ENCODE measurements around the gene ABCA12.

ABCA12 gene

DNA sequence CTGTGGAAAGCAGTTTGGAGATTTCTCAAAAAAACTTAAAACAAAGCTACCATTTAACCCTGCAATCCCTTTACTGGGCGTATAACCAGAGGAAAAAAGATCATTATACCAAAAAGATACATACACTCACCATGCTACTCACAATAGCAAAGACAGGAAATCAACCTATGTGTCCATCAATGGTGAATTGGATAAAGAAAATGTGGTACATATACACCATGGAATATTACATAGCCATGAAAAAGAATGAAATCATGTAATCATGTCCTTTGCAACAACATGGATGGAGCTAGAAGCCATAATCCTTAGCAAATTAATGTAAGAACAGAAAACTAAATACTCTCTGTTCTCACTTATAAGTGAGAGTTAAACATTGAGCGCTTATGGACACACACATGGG lies 18.6 kb downstream of the ABCA12 start:
- no peak for DNase-seq (ENCODE audit: low spot score)

DNA sequence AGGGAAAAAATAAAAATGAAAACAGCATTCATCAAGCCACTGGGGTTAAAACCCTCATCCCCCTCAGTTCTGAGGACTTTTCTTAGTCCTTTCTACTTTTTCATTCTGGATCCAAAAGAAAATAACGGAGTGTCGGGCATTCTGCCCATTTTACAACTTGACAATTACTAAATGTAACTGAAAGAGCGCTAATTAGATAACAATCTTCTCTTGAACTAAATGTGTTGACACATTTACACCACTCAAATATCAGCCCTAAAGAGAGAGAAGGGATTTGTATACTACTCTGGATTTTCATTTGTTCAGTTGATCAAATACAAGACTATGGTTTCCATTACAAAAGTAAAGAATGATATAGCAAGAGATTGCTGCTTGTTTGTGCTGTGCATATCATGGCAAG lies 27.5 kb downstream of the ABCA12 start:
- DNase-seq (ENCODE audit: low spot score) = no peak

DNA sequence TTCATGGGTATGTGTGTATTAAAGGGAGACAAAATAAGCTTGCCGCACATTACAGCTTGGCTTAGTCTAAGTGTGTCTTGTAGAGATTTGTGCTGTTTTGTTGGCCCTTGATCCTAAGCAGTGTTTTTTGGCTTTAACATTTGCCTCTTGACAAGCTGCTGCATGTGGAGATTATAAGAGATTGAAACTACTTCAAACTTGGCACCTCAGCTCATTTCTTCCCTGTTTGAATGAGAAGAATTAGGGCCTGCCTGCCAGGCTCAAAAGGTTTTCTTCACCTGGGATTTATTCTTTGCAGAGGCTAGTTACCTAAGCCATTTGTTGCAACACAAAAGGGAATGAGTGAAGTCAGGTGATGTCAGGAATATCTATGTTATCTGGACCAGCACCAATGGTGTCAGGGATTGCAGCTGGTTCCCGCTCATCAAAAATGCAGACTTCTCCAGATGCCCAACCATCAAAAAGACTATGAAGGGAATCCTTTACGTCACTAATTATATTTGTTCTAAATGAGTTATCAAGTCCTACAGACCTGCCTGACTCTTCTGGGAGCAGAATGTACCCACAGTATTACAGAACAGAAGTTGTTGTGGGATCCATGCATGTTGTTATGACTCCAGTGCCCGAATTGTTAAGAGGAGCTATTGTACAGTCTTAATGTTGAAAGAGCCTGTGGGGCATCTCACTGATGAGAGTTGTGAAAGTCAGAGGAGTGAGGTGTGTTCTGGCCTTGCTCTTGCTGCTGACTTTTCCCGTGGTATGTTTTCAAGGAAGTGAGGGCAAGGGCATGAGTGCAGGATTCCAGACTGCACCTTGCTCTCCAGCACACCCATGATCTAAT lies 31.0 kb downstream of the ABCA12 start:
- DNase-seq (ENCODE audit: low spot score) = no peak

DNA sequence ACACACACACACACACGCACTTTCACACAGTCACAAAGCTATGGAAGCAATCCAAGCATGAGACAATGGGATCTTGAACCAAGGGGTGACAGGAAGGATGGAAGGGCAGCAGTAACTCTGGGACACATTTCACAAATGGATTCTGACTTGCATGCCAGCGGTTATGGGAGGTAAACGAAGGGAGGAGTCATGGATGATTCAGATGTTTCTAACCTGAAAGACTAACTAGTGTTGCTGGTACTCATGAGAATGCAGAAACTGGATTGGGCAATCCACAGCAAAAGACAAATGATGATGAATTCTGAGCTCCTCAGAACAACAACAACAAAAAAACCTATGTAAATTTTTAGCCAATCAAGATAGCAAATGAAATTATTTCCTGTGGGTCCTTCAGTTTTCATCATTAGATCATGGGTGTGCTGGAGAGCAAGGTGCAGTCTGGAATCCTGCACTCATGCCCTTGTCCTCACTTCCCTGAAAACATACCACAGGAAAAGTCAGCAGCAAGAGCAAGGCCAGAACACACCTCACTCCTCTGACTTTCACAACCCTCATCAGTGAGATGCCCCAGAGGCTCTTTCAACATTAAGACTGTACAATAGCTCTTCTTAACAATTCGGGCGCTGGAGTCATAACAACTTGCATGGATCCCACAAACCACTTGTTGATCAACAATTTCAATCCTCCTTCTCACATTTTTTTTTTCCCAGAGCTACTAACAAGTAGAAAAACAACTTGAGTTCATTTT lies 32.6 kb downstream of the ABCA12 start:
- peak; percentile 3 for DNase-seq (ENCODE audit: low spot score)

DNA sequence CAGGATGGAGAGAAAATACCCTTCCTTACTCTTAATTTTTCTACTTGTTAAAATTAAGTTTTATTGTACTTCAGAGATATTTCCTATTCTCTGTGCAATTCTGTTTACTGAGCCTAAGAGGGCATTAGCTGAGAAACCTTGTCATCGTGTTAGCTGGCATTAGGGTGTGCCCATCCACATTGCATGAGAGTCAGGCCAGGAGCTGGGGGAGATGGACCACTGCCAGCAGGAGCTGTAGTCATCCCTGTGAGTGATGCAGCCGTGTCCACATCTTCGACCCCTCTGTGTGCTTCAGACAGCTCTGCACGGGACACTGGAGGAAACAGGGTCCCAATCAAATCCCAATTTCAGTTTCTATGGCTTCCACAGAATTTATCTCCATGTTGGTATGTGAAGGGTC lies 34.2 kb downstream of the ABCA12 start:
- no peak for DNase-seq (ENCODE audit: low spot score)

DNA sequence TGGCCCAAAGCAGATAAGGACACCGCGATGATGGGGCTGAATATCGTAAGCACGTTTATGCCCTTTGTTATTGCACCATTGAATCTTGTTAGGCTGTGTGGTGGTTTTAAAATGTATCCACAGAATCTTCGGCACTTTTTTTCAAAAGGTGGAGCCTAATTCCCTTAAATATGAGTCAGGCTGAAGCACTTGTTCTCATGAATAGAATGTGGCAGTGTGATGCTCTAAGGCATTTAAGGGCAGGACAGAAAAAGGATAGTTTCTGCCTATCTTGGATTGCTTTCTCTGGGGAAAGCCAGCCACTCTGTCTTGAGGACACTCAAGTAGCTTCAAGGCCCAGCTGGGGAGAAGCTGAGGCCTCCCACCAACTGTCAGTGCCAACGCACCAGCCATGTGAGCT lies 39.6 kb downstream of the ABCA12 start:
- DNase-seq (ENCODE audit: low spot score) = no peak

DNA sequence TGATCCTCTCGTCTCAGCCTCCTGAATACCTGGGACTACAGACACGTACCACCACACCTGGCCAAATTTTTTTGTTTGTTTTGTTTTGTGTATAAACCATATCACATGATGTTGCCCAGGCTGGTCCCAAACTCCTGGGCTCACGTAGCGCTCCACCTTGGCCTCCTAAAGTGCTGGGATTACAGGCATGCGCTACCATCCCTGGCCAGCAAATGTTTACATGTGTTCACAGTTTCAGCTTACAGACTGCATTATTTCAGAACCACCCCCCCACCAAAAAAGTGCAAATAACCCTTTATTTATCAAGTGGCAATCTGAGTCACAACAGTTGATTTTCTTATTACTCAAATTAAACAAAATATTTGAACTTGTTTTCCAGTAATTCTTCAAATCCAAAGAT lies 54.3 kb downstream of the ABCA12 start:
- no peak for DNase-seq (ENCODE audit: low spot score)

DNA sequence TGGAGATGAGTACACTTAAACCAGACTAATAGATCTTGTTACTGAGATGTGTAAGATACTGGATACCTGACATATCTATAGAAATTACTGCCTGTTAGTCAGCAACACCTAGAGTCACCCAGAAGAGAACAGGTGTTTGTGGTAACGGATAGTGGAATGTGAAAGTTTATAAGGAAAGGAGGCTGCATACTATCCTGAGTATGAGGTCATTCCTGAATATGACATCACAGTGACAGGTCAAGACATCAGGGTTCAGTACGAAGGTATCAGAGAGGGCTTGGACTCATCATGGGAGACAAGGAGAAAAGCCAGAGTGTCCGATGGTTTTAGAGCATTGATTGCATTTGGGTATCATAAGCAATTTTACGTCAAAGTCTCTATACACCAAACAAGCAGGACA lies 55.3 kb downstream of the ABCA12 start:
- DNase-seq (ENCODE audit: low spot score) = no peak

DNA sequence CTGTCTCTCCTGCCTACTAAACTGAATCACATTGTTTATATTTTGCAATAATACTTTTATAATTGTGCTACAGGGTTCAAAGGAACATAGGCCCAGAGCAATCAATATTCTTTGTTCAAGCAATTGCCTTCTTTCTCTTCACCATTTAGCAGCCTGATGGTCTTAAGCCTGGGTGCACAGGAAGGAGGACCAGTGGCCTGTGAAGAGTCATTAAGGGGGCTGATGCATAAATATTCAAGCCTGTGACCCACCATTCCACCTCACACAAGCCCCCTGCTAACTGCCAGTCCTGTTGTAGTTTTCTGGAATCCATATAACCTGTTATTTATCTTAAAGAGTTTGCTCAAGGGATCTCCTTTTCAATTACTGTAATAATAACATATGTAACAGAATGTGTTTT lies 56.0 kb downstream of the ABCA12 start:
- DNase-seq (ENCODE audit: low spot score) = no peak

DNA sequence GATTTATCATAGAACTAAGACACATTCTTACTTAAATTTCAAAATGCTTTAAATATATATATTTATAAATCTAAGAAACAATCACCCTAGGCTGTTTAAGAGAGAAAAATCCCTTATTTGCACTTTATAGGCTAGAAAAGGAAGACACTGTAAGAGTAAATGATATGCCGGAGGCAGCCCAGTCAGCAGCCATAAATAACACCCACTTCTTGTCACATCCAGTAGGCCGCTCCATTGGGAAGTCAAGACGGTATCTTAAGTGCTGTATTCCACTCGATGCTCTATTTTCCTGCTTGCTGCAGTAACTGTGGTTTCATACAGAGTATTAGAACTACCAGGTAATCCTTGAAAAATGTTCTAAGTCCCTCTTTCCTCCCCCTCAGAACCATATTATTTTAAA lies 57.9 kb downstream of the ABCA12 start:
- DNase-seq (ENCODE audit: low spot score) = no peak

DNA sequence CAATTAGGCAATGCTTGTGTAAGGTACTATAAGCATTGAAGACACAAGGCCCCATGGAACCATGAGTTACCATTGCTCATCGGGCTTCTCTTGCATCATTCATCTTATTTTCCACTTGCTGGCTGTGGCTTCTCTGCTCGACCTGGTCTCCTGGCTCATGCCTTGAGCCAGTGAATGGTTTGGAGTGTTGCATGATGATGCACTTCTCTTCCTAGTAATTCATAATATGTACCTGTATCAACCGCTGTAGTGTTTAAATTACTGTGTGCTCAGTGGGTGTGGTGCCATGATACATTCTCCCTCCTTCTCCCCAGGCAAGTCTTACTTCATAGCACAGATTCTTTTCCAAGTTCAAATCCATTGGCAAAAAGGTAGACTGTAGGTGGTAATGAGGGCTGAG lies 66.8 kb downstream of the ABCA12 start:
- DNase-seq (ENCODE audit: low spot score) = no peak

DNA sequence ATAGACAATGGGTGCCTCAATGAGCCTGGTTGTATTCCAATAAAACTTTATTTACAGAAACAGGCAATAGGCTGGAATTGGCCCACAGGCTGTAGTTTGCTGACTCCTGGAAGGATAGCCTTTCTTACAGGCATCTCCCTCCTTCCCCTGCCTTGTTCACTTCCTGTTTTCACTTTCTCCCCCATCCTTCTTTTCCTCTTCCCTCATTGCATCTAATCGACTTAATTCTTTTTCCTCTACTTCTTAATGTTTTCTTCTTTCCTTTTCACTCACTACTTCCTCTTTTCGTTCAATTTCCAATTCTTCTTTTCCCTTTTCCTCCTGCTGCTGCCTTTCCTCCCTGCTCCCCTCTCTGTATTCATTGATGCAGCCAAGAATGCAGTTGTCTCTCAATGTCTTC lies 70.0 kb downstream of the ABCA12 start:
- DNase-seq (ENCODE audit: low spot score) = no peak

DNA sequence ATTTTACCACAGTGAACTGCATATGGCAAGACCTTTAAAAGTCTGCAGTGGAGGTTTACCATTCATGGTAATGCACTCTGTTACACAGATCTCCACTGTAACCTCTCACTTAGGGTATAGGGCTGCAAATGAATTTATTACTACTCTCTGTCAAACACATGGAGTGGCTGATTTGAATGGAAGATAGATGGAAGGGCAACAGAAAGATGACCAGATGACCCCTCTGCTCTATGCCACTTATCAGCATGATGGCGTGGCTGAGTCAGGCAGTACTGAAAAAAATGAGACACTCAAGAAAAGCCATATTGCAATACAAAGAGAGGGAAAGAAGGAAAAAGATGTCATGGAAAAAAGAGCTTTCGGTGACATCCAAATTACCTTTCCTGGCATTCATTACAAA lies 72.3 kb downstream of the ABCA12 start:
- DNase-seq (ENCODE audit: low spot score) = no peak

DNA sequence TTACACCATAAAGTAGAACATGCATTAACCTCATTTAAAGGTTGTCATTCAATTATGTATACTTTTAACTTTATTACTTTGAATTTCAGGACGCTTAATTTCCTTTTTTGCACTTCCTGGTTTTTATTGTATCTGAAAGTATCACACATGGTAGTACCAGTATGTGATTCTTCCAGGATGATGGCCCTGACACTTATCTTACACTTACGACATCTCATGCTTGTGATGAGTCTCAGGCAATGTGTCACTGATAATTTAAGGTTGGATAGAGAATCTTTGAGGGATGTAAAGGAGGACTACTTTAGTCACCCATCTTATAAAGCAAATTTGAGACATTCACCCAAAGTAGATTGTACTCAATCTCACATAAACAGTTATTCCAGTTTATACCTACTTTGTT lies 74.9 kb downstream of the ABCA12 start:
- DNase-seq (ENCODE audit: low spot score) = no peak

DNA sequence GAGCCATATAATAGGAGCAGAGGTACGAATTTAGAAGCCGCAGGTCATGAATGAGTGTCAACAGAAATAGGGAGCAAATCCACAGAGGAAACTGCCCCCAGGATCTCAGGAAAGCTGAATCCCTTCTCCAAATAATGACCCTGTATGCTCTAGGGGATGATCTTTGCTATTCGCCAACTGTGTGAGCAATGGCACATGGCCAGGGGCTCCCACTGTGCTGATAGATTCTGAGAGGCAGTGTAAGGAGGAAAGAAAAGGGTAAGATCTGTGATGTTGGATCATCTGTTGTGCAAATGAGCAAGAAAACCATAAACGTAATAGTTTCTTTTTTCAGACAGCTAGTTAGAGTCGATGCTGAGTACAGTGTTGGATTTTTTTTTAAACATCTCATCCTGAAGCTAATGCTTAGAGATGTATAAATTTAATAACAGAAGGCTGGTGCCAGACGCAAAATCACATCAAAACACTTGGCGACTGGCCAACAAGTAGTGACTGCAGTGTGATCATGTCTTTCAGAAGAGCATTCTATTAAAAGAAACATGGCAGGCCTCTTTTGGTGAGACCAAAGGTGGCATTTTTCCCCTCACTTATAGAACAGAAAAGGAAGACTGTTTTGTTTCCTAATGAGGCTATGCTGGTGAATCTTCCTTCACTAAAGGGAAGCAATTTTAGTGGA lies 77.4 kb downstream of the ABCA12 start:
- no peak for DNase-seq (ENCODE audit: low spot score)

DNA sequence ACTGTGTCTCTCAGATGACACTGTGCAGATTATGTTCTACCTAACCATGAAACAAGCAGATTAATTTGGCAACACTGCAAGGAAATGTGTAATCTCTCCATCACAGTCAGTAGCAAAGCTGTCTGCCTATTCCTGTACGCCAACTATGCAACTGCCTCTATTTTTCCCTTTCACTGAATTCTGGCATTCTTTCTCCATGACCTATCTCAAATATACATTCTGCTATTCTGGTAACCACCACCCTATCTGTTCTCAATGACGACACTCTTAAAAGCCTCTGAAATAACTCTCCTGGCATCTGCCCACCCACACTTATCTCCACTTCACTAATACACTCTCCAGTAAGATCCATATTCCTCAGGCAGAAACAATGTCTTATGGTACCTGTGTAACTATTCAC lies 78.7 kb downstream of the ABCA12 start:
- no peak for DNase-seq (ENCODE audit: low spot score)

DNA sequence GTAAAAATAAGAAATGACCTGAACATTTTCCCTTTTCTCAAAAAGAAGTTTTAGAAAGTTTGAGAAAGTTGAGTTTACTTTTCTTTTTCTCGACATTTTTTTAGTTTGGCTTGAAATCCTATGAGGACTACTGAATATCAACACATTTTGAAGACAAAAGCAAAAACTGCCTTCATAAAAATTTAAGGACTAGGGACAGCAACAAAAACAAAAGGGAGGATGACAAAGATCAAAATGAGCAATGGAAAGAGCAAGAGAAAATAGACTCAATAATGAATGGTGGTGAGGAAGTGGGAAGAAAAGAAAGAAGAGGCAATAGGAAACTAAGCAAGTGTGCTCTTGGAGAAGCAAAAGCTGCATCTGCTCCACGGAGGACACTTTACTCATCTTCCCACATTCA lies 82.5 kb downstream of the ABCA12 start:
- no peak for DNase-seq (ENCODE audit: low spot score)

DNA sequence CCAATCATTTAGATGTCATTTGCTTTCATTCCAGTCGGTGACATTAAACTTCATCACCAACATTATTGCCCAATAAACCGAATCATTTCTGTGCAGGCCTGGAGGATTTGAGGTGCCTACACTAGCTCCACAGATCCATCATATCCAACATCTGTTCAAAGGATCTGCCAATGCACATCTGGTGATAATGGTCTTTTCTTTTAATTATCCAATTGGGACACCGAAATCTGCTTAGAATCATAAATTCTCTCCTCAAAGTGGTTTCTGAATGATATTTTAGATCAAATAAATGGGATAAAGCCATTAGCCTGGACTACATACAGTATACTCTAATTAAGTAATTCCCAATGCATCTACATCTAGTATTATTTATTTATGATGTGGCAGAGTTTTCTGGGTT lies 85.6 kb downstream of the ABCA12 start:
- no peak for DNase-seq (ENCODE audit: low spot score)

DNA sequence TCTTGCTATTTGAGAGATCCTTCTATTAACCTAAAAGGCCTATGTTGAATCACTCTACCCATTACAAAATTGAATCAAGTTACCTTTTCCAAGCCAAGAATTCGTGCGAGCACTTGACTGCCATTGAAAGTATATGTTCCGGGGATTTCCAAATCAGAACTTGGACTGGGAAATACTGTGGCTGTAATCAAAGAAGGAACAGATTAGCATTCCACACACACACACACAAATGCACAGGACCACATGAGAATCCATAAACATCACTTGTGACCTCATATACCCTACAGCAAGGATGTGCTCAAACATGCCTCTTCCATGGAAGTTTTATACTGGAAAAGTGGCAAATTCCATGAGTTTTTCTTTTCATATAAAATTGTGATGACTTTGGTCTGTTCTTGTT lies 86.0 kb downstream of the ABCA12 start:
- DNase-seq (ENCODE audit: low spot score) = no peak

DNA sequence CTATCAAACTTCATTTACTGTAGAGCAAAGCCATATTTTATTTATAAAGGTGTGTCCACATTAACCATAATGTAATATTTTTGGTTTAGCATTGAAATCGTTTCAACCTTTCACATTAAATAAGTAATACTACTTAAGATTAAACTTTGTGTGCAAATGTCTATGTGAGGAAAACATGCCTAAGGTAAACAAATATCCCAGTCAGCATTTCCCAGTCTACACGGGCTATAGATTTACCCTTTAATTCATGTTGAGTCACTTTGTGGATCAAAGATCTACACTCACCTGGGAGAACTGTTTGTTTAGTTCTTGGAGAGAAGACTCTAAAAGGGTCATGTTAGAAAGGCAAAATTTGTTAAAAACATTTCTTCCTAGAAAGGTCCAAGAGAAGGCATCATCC lies 89.1 kb downstream of the ABCA12 start:
- DNase-seq (ENCODE audit: low spot score) = no peak

DNA sequence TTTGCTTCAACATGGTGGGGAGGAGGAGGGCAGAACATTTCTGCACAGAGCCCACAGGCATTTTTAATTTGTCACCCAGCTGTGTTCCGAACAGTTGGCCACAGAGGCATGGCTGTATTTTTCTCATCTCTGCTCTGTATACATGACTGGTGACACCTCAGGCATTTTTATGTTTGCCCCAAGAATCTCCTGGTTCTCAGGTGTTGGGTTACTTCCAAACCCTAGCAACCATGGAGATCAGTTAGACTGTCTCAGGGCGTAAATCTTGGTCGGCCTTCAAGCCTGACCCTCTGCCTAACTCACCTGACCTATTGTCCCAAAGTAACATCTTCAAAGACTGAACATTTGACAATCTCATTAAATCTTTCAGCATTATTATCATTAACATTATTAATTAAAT lies 100.0 kb downstream of the ABCA12 start:
- DNase-seq (ENCODE audit: low spot score) = no peak

DNA sequence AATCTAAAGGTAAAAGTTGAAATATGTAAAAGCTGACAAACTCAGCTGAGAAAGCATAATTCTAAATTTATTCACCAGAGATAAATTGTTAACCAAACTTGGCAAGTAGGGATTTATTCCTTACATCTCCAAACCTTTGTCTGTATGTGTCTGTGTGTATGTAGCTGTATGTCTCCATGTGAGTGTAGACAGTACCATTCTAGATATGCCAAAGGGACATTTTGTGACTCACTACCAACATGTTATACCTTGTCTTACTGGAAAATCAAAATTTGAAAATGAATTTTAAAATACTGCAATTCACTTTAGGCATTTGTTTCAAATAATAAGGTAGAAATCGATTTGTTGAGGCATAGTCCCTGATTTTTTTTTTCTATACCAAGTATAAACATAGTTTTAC lies 102.1 kb downstream of the ABCA12 start:
- DNase-seq (ENCODE audit: low spot score) = no peak

DNA sequence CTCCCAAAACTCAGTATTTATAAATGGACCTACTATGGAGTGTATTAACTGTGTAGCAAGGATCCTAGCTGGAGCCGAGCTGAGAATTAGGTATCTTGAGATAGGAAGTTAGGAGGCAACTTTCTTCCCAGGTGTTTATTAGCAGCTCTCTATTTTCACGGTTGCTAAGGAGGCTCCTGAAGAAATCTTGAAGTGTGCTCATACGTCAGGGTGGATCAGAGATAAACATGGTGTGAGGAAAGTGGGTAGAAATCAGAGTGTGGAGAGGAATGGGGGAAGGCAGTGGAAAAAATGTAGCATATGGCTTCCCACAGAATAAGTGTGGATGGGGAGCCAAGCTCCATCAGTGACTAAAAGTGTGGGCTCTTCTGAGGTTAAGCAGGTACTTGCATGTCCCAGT lies 104.3 kb downstream of the ABCA12 start:
- DNase-seq (ENCODE audit: low spot score) = no peak

All from AG08395 (cell line).